Activated T-cell treated with anti-CD3 and anti-CD28 coated beads for 4 hours (primary cell): ENCODE data around the gene RAPGEFL1.
"Not testable (repeated sequence)": the region's sequence is repeated elsewhere in the genome, so short reads cannot be mapped to it uniquely, and the experiment has no call there.

Experiments used
- DNase-seq: peaks from one replicate; pipeline ENCODE4 v3.0.0-alpha.2; 2020

Gene RAPGEFL1

GRCh38 chr17:40177275-40177874 is at the start of gene RAPGEFL1:
Gene RAPGEFL1, plus strand, starts transcription at chr17:40177470. Its CDS starts 392 bp downstream, at chr17:40177862.
- DNase-seq: peak; percentile 89

GRCh38 chr17:40129498-40129897 is 47.8 kb upstream of the RAPGEFL1 start:
- DNase-seq: no peak

- no peak for DNase-seq
Observed at GRCh38 chr17:40130352-40131042, 46.8 kb upstream of the RAPGEFL1 start.

- no peak for DNase-seq
Observed at GRCh38 chr17:40134184-40134583, 43.1 kb upstream of the RAPGEFL1 start.

- DNase-seq: no peak
Observed at GRCh38 chr17:40135817-40136216, 41.5 kb upstream of the RAPGEFL1 start.

- DNase-seq: no peak
Observed at GRCh38 chr17:40139566-40140058, 37.7 kb upstream of the RAPGEFL1 start.

GRCh38 chr17:40143166-40143565 is 34.1 kb upstream of the RAPGEFL1 start:
- DNase-seq: not testable (repeated sequence)

- no peak for DNase-seq
Observed at GRCh38 chr17:40145476-40145875, 31.8 kb upstream of the RAPGEFL1 start.

- DNase-seq: no peak
Observed at GRCh38 chr17:40148527-40148926, 28.7 kb upstream of the RAPGEFL1 start.

GRCh38 chr17:40150276-40150675 is 27.0 kb upstream of the RAPGEFL1 start:
- DNase-seq: no peak

GRCh38 chr17:40151414-40151963 is 25.8 kb upstream of the RAPGEFL1 start:
- DNase-seq: no peak

GRCh38 chr17:40153603-40154236 is 23.6 kb upstream of the RAPGEFL1 start:
- no peak for DNase-seq

GRCh38 chr17:40157973-40158372 is 19.3 kb upstream of the RAPGEFL1 start:
- no peak for DNase-seq

GRCh38 chr17:40158438-40159013 is 18.7 kb upstream of the RAPGEFL1 start:
- DNase-seq: no peak

GRCh38 chr17:40159456-40159855 is 17.8 kb upstream of the RAPGEFL1 start:
- DNase-seq: no peak

GRCh38 chr17:40167685-40168261 is 9.5 kb upstream of the RAPGEFL1 start:
- DNase-seq: no peak

- no peak for DNase-seq
Observed at GRCh38 chr17:40168262-40168832, 8.9 kb upstream of the RAPGEFL1 start.

GRCh38 chr17:40170325-40170724 is 6.9 kb upstream of the RAPGEFL1 start:
- no peak for DNase-seq

GRCh38 chr17:40171750-40172149 is 5.5 kb upstream of the RAPGEFL1 start:
- no peak for DNase-seq

- DNase-seq: no peak
Observed at GRCh38 chr17:40173091-40173777, 4.0 kb upstream of the RAPGEFL1 start.

- DNase-seq: no peak
Observed at GRCh38 chr17:40173778-40174135, 3.5 kb upstream of the RAPGEFL1 start.

GRCh38 chr17:40174514-40174913 is 2.8 kb upstream of the RAPGEFL1 start:
- no peak for DNase-seq
